Measurements from ENCODE around the gene ZMYM5.

Gene ZMYM5

GRCh38 chr13:19882231-19882630 lies 18.8 kb upstream of the ZMYM5 start:
- Histone ChIP-seq H3K9me3 (ENCODE audit: control extremely low read depth in 1 of 5, control insufficient read depth in 4 of 5, insufficient read depth in 2 of 5, low read depth in 1 of 5, low read length in 4 of 5) (no peaks in the 10 kb centered on the region), H3K36me3 (ENCODE audit: control insufficient read depth in 4 of 4, insufficient read depth in 4 of 4, low read length in 3 of 4) (no peaks in the 10 kb centered on the region), H3K27me3 (replicated peaks in 2 of 5; ENCODE audit: control insufficient read depth in 4 of 5, insufficient read depth in 5 of 5, low read length in 4 of 5) (no peaks in the 10 kb centered on the region), H3K27ac (ENCODE audit: insufficient read depth in 1 of 2, low read depth in 1 of 2, low read length in 2 of 2, poor library complexity in 1 of 2, severe bottlenecking in 2 of 2) (no peak overlapping the region), H3K4me3 (ENCODE audit: control insufficient read depth in 1 of 7, extremely low read depth in 1 of 7, insufficient read depth in 4 of 7, low read depth in 2 of 7, low read length in 6 of 7) (no peak overlapping the region), H3K4me1 (ENCODE audit: control extremely low read depth in 1 of 4, control insufficient read depth in 4 of 4, insufficient read depth in 4 of 4, low read length in 3 of 4) (no peaks in the 10 kb centered on the region)
- ChIA-PET POLR2A (no interaction called here), CTCF (interaction anchor here (0.6 kb wide), 1 partner anchor 294 kb away, joined by 5 read pairs; no protein-coding TSS in a partner anchor)
- DNase-seq = no peak
- 100% methylated on average over 2 of the region's 3 CpGs for WGBS (ENCODE audit: insufficient coverage)

GRCh38 chr13:19881641-19882040 lies 18.2 kb upstream of the ZMYM5 start:
- Histone ChIP-seq H3K27ac (ENCODE audit: insufficient read depth in 1 of 2, low read depth in 1 of 2, low read length in 2 of 2, poor library complexity in 1 of 2, severe bottlenecking in 2 of 2) (no peak overlapping the region), H3K36me3 (ENCODE audit: control insufficient read depth in 4 of 4, insufficient read depth in 4 of 4, low read length in 3 of 4) (no peaks in the 10 kb centered on the region), H3K9me3 (ENCODE audit: control extremely low read depth in 1 of 5, control insufficient read depth in 4 of 5, insufficient read depth in 2 of 5, low read depth in 1 of 5, low read length in 4 of 5) (no peaks in the 10 kb centered on the region), H3K4me1 (ENCODE audit: control extremely low read depth in 1 of 4, control insufficient read depth in 4 of 4, insufficient read depth in 4 of 4, low read length in 3 of 4) (no peaks in the 10 kb centered on the region), H3K27me3 (replicated peaks in 2 of 5; ENCODE audit: control insufficient read depth in 4 of 5, insufficient read depth in 5 of 5, low read length in 4 of 5) (no peaks in the 10 kb centered on the region), H3K4me3 (ENCODE audit: control insufficient read depth in 1 of 7, extremely low read depth in 1 of 7, insufficient read depth in 4 of 7, low read depth in 2 of 7, low read length in 6 of 7) (no peak overlapping the region)
- ChIA-PET CTCF (interaction anchor here (0.6 kb wide), 1 partner anchor 294 kb away, joined by 5 read pairs; no protein-coding TSS in a partner anchor), POLR2A (no interaction called here)
- DNase-seq = no peak
- WGBS (ENCODE audit: insufficient coverage) = 96% methylated on average over 7 of the region's 7 CpGs

- POLR2A ChIA-PET = interaction anchor here (1.2 to 1.7 kb wide), 2 partner anchors 14 to 93 kb away, joined by 3 to 6 read pairs; no protein-coding TSS in a partner anchor
- Histone ChIP-seq H3K27me3 (replicated peaks in 2 of 5; ENCODE audit: control insufficient read depth in 4 of 5, insufficient read depth in 5 of 5, low read length in 4 of 5) (no peaks in the 10 kb centered on the region), H3K9me3 (ENCODE audit: control extremely low read depth in 1 of 5, control insufficient read depth in 4 of 5, insufficient read depth in 2 of 5, low read depth in 1 of 5, low read length in 4 of 5) (no peaks in the 10 kb centered on the region), H3K27ac (ENCODE audit: insufficient read depth in 1 of 2, low read depth in 1 of 2, low read length in 2 of 2, poor library complexity in 1 of 2, severe bottlenecking in 2 of 2) (peak overlapping the region; percentile 86 to 95), H3K36me3 (ENCODE audit: control insufficient read depth in 4 of 4, insufficient read depth in 4 of 4, low read length in 3 of 4) (no peaks in the 10 kb centered on the region), H3K4me1 (ENCODE audit: control extremely low read depth in 1 of 4, control insufficient read depth in 4 of 4, insufficient read depth in 4 of 4, low read length in 3 of 4) (peaks cover 11 to 31% (median 24%) of the 10 kb centered on the region in 4 experiments), H3K4me3 (ENCODE audit: control insufficient read depth in 1 of 7, extremely low read depth in 1 of 7, insufficient read depth in 4 of 7, low read depth in 2 of 7, low read length in 6 of 7) (peak overlapping the region; percentile 70 to 97 (median 85))
- CTCF ChIA-PET = interaction anchor here (1.0 to 1.7 kb wide), 3 partner anchors 12 to 23 kb away, joined by 3 to 5 read pairs (median 4); no protein-coding TSS in a partner anchor
- 6% methylated on average over 22 of the region's 26 CpGs for WGBS (ENCODE audit: insufficient coverage)
- DNase-seq = peak; percentile 85 to 93 (median 93)
Measured at GRCh38 chr13:19864746-19865309, 1.4 kb upstream of the ZMYM5 start.

- H3K9me3 ChIP-seq (ENCODE audit: control extremely low read depth in 1 of 5, control insufficient read depth in 4 of 5, insufficient read depth in 2 of 5, low read depth in 1 of 5, low read length in 4 of 5) = no peaks in the 10 kb centered on the region
Measured at GRCh38 chr13:19864024-19864745, 736 bp upstream of the ZMYM5 start.

GRCh38 chr13:19862481-19863313 lies 752 bp downstream of the ZMYM5 start:
- Histone ChIP-seq H3K4me1 (ENCODE audit: control extremely low read depth in 1 of 4, control insufficient read depth in 4 of 4, insufficient read depth in 4 of 4, low read length in 3 of 4) (peaks cover 11 to 31% (median 24%) of the 10 kb centered on the region in 4 experiments), H3K27me3 (replicated peaks in 2 of 5; ENCODE audit: control insufficient read depth in 4 of 5, insufficient read depth in 5 of 5, low read length in 4 of 5) (no peaks in the 10 kb centered on the region), H3K27ac (ENCODE audit: insufficient read depth in 1 of 2, low read depth in 1 of 2, low read length in 2 of 2, poor library complexity in 1 of 2, severe bottlenecking in 2 of 2) (peak overlapping the region; percentile 78 to 86), H3K4me3 (ENCODE audit: control insufficient read depth in 1 of 7, extremely low read depth in 1 of 7, insufficient read depth in 4 of 7, low read depth in 2 of 7, low read length in 6 of 7) (peak overlapping the region; percentile 70 to 97 (median 85)), H3K36me3 (ENCODE audit: control insufficient read depth in 4 of 4, insufficient read depth in 4 of 4, low read length in 3 of 4) (peaks cover 0 to 12% (median 2%) of the 10 kb centered on the region in 4 experiments), H3K9me3 (ENCODE audit: control extremely low read depth in 1 of 5, control insufficient read depth in 4 of 5, insufficient read depth in 2 of 5, low read depth in 1 of 5, low read length in 4 of 5) (no peaks in the 10 kb centered on the region)
- ChIA-PET CTCF (interaction anchor here (1.2 kb wide), 1 partner anchor 97 kb away, joined by 3 read pairs; no protein-coding TSS in a partner anchor), POLR2A (interaction anchor here (1.6 kb wide), 1 partner anchor 80 kb away, joined by 5 read pairs; the partner anchor contains the start of gene PSPC1)
- 0% methylated on average over 34 of the region's 66 CpGs for WGBS (ENCODE audit: insufficient coverage)
- DNase-seq = peak; percentile 50 to 74 (median 67)

More at GRCh38 chr13:19864024-19864745, 736 bp upstream of the ZMYM5 start:
- Histone ChIP-seq H3K27me3 (replicated peaks in 2 of 5; ENCODE audit: control insufficient read depth in 4 of 5, insufficient read depth in 5 of 5, low read length in 4 of 5) (no peaks in the 10 kb centered on the region), H3K27ac (ENCODE audit: insufficient read depth in 1 of 2, low read depth in 1 of 2, low read length in 2 of 2, poor library complexity in 1 of 2, severe bottlenecking in 2 of 2) (peak overlapping the region; percentile 86 to 95), H3K4me1 (ENCODE audit: control extremely low read depth in 1 of 4, control insufficient read depth in 4 of 4, insufficient read depth in 4 of 4, low read length in 3 of 4) (peaks cover 11 to 31% (median 24%) of the 10 kb centered on the region in 4 experiments), H3K36me3 (ENCODE audit: control insufficient read depth in 4 of 4, insufficient read depth in 4 of 4, low read length in 3 of 4) (peaks cover 0 to under 1% (median 0%) of the 10 kb centered on the region in 4 experiments), H3K4me3 (ENCODE audit: control insufficient read depth in 1 of 7, extremely low read depth in 1 of 7, insufficient read depth in 4 of 7, low read depth in 2 of 7, low read length in 6 of 7) (peak overlapping the region; percentile 70 to 97 (median 85))
- ChIA-PET CTCF (interaction anchor here (0.9 to 1.3 kb wide), 3 partner anchors 12 to 121 kb away, joined by 3 to 4 read pairs (median 3); no protein-coding TSS in a partner anchor), POLR2A (interaction anchor here (0.5 to 1.7 kb wide), 5 partner anchors 14 to 143 kb away, joined by 3 to 6 read pairs (median 3); partner anchors contain the start of gene PSPC1)
- WGBS (ENCODE audit: insufficient coverage) = 0% methylated on average over 46 of the region's 54 CpGs
- DNase-seq = peak; percentile 87 to 95 (median 92)

GRCh38 chr13:19861762-19862161 lies 1.7 kb downstream of the ZMYM5 start:
- Histone ChIP-seq H3K4me1 (ENCODE audit: control extremely low read depth in 1 of 4, control insufficient read depth in 4 of 4, insufficient read depth in 4 of 4, low read length in 3 of 4) (peaks cover 11 to 31% (median 24%) of the 10 kb centered on the region in 4 experiments), H3K36me3 (ENCODE audit: control insufficient read depth in 4 of 4, insufficient read depth in 4 of 4, low read length in 3 of 4) (peaks cover 0 to 20% (median 5%) of the 10 kb centered on the region in 4 experiments), H3K9me3 (ENCODE audit: control extremely low read depth in 1 of 5, control insufficient read depth in 4 of 5, insufficient read depth in 2 of 5, low read depth in 1 of 5, low read length in 4 of 5) (no peaks in the 10 kb centered on the region), H3K4me3 (ENCODE audit: control insufficient read depth in 1 of 7, extremely low read depth in 1 of 7, insufficient read depth in 4 of 7, low read depth in 2 of 7, low read length in 6 of 7) (peak overlapping the region in 6 of 7 experiments; percentile 70 to 92 (median 83)), H3K27ac (ENCODE audit: insufficient read depth in 1 of 2, low read depth in 1 of 2, low read length in 2 of 2, poor library complexity in 1 of 2, severe bottlenecking in 2 of 2) (peak overlapping the region; percentile 20 to 86), H3K27me3 (replicated peaks in 2 of 5; ENCODE audit: control insufficient read depth in 4 of 5, insufficient read depth in 5 of 5, low read length in 4 of 5) (no peaks in the 10 kb centered on the region)
- DNase-seq = no peak
- ChIA-PET CTCF (interaction anchor here (1.2 kb wide), 1 partner anchor 98 kb away, joined by 3 read pairs; no protein-coding TSS in a partner anchor), POLR2A (interaction anchor here (0.8 kb wide), 1 partner anchor 260 kb away, joined by 3 read pairs; no protein-coding TSS in a partner anchor)
- WGBS (ENCODE audit: insufficient coverage) = 0% methylated on average over 1 of the region's 4 CpGs
